OCI-LY3 (cell line): ENCODE data around the gene ITPKC.

Experiments used
- CTCF ChIP-seq: fragments of 200-600, 300-600 bp; sonication (generic); IDR thresholded peaks from 2 replicates; pipeline ENCODE4 v1.5.1; 2014; ENCODE audit warnings: antibody characterized with exemption, low read length, low read depth
- EZH2phosphoT487 ChIP-seq: fragments of 200-600 bp; shearing (Covaris generic); IDR thresholded peaks from 2 replicates; pipeline ENCODE4 v1.6.1; 2018; ENCODE audit warnings: antibody characterized with exemption, mixed run types, low read depth

GRCh38 chr19:40785526-40785925 is 68.6 kb downstream of the ITPKC start:
- TF ChIP-seq CTCF (0 out of 2 replicates have a peak, but pooled peaks have one; percentile 3), EZH2phosphoT487 (no peak)
